GM23248 (cell line): ENCODE data around the gene SP2.

Source experiments
- EZH2 ChIP-seq: fragments of 200-600 bp; sonication (generic); IDR thresholded peaks from 2 replicates; pipeline ENCODE4 v1.6.1; 2018; ENCODE audit warnings: antibody characterized with exemption, mild to moderate bottlenecking; ENCODE audit not compliant: insufficient read depth, poor library complexity, severe bottlenecking
- EZH2phosphoT487 ChIP-seq: fragments of 200-600 bp; sonication (generic); IDR thresholded peaks from 2 replicates; pipeline ENCODE4 v1.6.1; 2018; ENCODE audit warnings: antibody characterized with exemption, moderate library complexity, mild to moderate bottlenecking, low read depth; ENCODE audit not compliant: insufficient read depth

DNA sequence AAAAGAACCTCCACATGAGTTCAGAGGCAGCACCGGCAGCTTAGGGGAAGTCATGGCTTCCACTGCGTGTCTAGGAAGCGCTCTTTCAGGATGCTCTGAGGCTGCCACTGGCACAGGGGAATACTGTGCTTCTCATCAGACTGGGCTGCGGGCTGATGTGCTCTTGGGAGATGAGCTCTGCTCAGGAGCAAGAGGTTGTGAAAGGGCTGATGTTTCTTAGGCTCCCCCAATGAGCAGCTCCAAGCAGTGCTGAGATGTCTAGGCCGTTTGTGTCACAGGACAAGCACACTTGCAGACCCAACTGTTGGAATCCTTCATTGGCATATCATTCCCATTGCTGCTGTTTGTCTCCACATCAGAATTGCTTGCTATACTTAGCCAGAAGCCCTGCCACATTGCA is 3.6 kb downstream of the SP2 start:
- TF ChIP-seq EZH2 (no peak), EZH2phosphoT487 (no peak)
